H1 (cell line): ENCODE measurements around the gene FLCN. TPM values are rescaled to one million over a fixed set of nuclear protein-coding genes. Genes with fewer than 3 reads are reported as not detected.
"Not testable (repeated sequence)": the region's sequence is repeated elsewhere in the genome, so short reads cannot be mapped to it uniquely, and the experiment has no call there.

ENCODE experiments used
- CTCF ChIA-PET: fragments of 300-600 bp; sonication (Branson Sonifier 250); formaldehyde crosslinking; loops from one replicate; lab custom pipeline; 2021; ENCODE audit not compliant: partially characterized antibody; lab: Charles Lee
- POLR2A ChIA-PET: fragments of 300-600 bp; sonication (Branson Sonifier 250); formaldehyde crosslinking; loops from one replicate; lab custom pipeline; 2021; ENCODE audit warnings: inconsistent platforms; ENCODE audit not compliant: partially characterized antibody; lab: Charles Lee
- DNase-seq, 2 experiments: peaks; one replicate each; pipeline versions ENCODE4 v3.0.0 to v3.0.0-alpha.2; 2010 to 2022; ENCODE audit warnings: low spot score in 2 of 2, low read depth in 1 of 2, mixed read lengths in 1 of 2
- FAIRE-seq: peaks from 2 replicates; lab custom pipeline; 2011; peaks lifted over from hg19 to GRCh38; lab: Jason Lieb, UNC
- H2AFZ ChIP-seq: 2 replicates; pipeline ENCODE4 v1.8.1; 2012; ENCODE audit warnings: low read length, inconsistent platforms
- H2AK5ac ChIP-seq: 2 replicates; pipeline ENCODE4 v1.6.1; 2013; ENCODE audit warnings: low read depth, low read length
- H2BK120ac ChIP-seq: replicated peaks from 2 replicates; pipeline ENCODE3; 2013; ENCODE audit warnings: low read depth, low read length, inconsistent platforms
- H2BK12ac ChIP-seq: 2 replicates; pipeline ENCODE4 v1.6.1; 2013; ENCODE audit warnings: low read depth, low read length
- H2BK15ac ChIP-seq: 2 replicates; pipeline ENCODE4 v1.6.1; 2013; ENCODE audit warnings: low read length
- H2BK20ac ChIP-seq: 2 replicates; pipeline ENCODE4 v1.6.1; 2013; ENCODE audit warnings: low read length
- H2BK5ac ChIP-seq: 2 replicates; pipeline ENCODE4 v1.6.1; 2013; ENCODE audit warnings: low read depth, low read length
- H3K14ac ChIP-seq: 2 replicates; pipeline ENCODE4 v1.6.1; 2013; ENCODE audit warnings: inconsistent platforms; ENCODE audit not compliant: insufficient read length
- H3K18ac ChIP-seq: 2 replicates; pipeline ENCODE4 v1.6.1; 2013; ENCODE audit warnings: low read length; ENCODE audit errors: extremely low read depth
- H3K23ac ChIP-seq: 2 replicates; pipeline ENCODE4 v1.6.1; 2013; ENCODE audit warnings: inconsistent platforms; ENCODE audit not compliant: insufficient read length
- H3K23me2 ChIP-seq: 2 replicates; pipeline ENCODE4 v1.6.1; 2013; ENCODE audit warnings: low read depth, low read length
- H3K27ac ChIP-seq: 2 replicates; pipeline ENCODE4 v1.6.1; 2011; ENCODE audit warnings: low read depth, low read length, inconsistent platforms
- H3K27me3 ChIP-seq, 4 experiments: replicated peaks in 1 of 4; 1 replicate in 1 of 4; 2 replicates in 3 of 4; pipeline versions ENCODE4 v1.6.1 to v1.8.1; 2011 to 2013; ENCODE audit warnings: low read length in 3 of 4, mild to moderate bottlenecking in 3 of 4, inconsistent platforms in 2 of 4, mixed read lengths in 2 of 4, moderate library complexity in 1 of 4; ENCODE audit not compliant: control insufficient read depth in 3 of 4, insufficient read depth in 3 of 4; ENCODE audit errors: extremely low read depth in 1 of 4
- H3K36me3 ChIP-seq, 4 experiments: 2 replicates each; pipeline versions ENCODE4 v1.6.1 to v1.8.1; 2011 to 2013; ENCODE audit warnings: mild to moderate bottlenecking in 4 of 4, low read length in 3 of 4, moderate library complexity in 2 of 4, control low read depth in 1 of 4, inconsistent platforms in 1 of 4; ENCODE audit not compliant: insufficient read depth in 4 of 4, control insufficient read depth in 2 of 4
- H3K4ac ChIP-seq: replicated peaks from 2 replicates; pipeline ENCODE3; 2013; ENCODE audit warnings: low read length, low read depth, mixed read lengths, inconsistent platforms; ENCODE audit not compliant: insufficient read length
- H3K4me1 ChIP-seq, 4 experiments: replicated peaks in 1 of 4; 1 replicate in 1 of 4; 2 replicates in 3 of 4; pipeline versions ENCODE4 v1.6.1 to v1.8.1; 2011 to 2013; ENCODE audit warnings: low read length in 3 of 4, inconsistent platforms in 2 of 4, mixed read lengths in 1 of 4; ENCODE audit not compliant: insufficient read depth in 4 of 4, control insufficient read depth in 3 of 4
- H3K4me2 ChIP-seq, 2 experiments: 2 replicates each; pipeline versions ENCODE4 v1.6.1 to v1.8.1; 2011 to 2013; ENCODE audit warnings: low read depth in 2 of 2, low read length in 2 of 2, control low read depth in 1 of 2, inconsistent platforms in 1 of 2, mild to moderate bottlenecking in 1 of 2; ENCODE audit not compliant: insufficient read depth in 1 of 2
- H3K4me3 ChIP-seq, 4 experiments: fragments of 200-600, 300-600 bp in 1 of 4; sonication (generic), shearing (Covaris generic), sonication (Bioruptor Twin) in 1 of 4; 2 replicates each; pipeline versions ENCODE4 v1.5.1 to v1.8.1; 2011 to 2016; ENCODE audit warnings: low read length in 4 of 4, low read depth in 3 of 4, control low read depth in 2 of 4, inconsistent platforms in 2 of 4, mild to moderate bottlenecking in 2 of 4, mixed read lengths in 1 of 4, moderate library complexity in 1 of 4; ENCODE audit not compliant: insufficient read depth in 2 of 4; ENCODE audit errors: extremely low read depth in 1 of 4
- H3K56ac ChIP-seq: replicated peaks from 2 replicates; pipeline ENCODE3; 2013; ENCODE audit warnings: low read depth, mild to moderate bottlenecking, mixed read lengths, low read length, inconsistent platforms; ENCODE audit not compliant: insufficient read length
- H3K79me1 ChIP-seq: 2 replicates; pipeline ENCODE4 v1.6.1; 2013; ENCODE audit warnings: low read depth, low read length, control low read depth
- H3K79me2 ChIP-seq, 2 experiments: 2 replicates each; pipeline versions ENCODE4 v1.6.1 to v1.8.1; 2012 to 2013; ENCODE audit warnings: low read length in 2 of 2, mild to moderate bottlenecking in 2 of 2, inconsistent platforms in 1 of 2; ENCODE audit not compliant: insufficient read depth in 2 of 2, control insufficient read depth in 1 of 2
- H3K9ac ChIP-seq, 4 experiments: replicated peaks in 1 of 4; 1 replicate in 1 of 4; 2 replicates in 3 of 4; pipeline versions ENCODE4 v1.6.1 to v1.8.1; 2011 to 2013; ENCODE audit warnings: low read depth in 3 of 4, low read length in 3 of 4, control low read depth in 2 of 4, mild to moderate bottlenecking in 2 of 4, moderate library complexity in 2 of 4, inconsistent platforms in 1 of 4; ENCODE audit errors: extremely low read depth in 1 of 4
- H3K9me3 ChIP-seq, 2 experiments: 2 replicates each; pipeline versions ENCODE4 v1.6.1 to v1.8.1; 2012 to 2013; ENCODE audit warnings: mild to moderate bottlenecking in 2 of 2, moderate library complexity in 2 of 2, control low read depth in 1 of 2, inconsistent platforms in 1 of 2, low read depth in 1 of 2, low read length in 1 of 2, mixed read lengths in 1 of 2; ENCODE audit not compliant: insufficient read depth in 2 of 2
- H4K20me1 ChIP-seq, 2 experiments: replicated peaks in 1 of 2; 2 replicates each; pipeline versions ENCODE3 to v1.8.1; 2011 to 2013; ENCODE audit warnings: inconsistent platforms in 2 of 2, low read length in 2 of 2, mild to moderate bottlenecking in 1 of 2; ENCODE audit not compliant: insufficient read depth in 2 of 2, control insufficient read depth in 1 of 2
- H4K5ac ChIP-seq: 2 replicates; pipeline ENCODE4 v1.6.1; 2013; ENCODE audit warnings: low read length, low read depth, mixed read lengths, inconsistent platforms; ENCODE audit not compliant: insufficient read length
- H4K8ac ChIP-seq: 2 replicates; pipeline ENCODE4 v1.8.0; 2013; ENCODE audit warnings: mild to moderate bottlenecking, moderate library complexity, low read length, inconsistent platforms; ENCODE audit not compliant: insufficient read depth; ENCODE audit errors: extremely low read depth
- H4K91ac ChIP-seq: replicated peaks from 2 replicates; pipeline ENCODE3; 2013; ENCODE audit warnings: low read length, mixed read lengths, inconsistent platforms; ENCODE audit not compliant: insufficient read length
- WGBS, 2 experiments: shearing (Covaris generic) in 1 of 2; methylation state at CpG; one replicate each; pipeline versions ENCODE4 v1.1.6 to v1.1.7; 2013 to 2015; ENCODE audit warnings: low lambda C conversion rate in 2 of 2, mixed read lengths in 2 of 2, inconsistent platforms in 1 of 2, low coverage in 1 of 2, missing lambda C conversion rate in 1 of 2; ENCODE audit not compliant: insufficient replicate concordance in 2 of 2, insufficient coverage in 1 of 2, insufficient read length in 1 of 2; ENCODE audit errors: extremely low coverage in 1 of 2, missing lambda C conversion rate in 1 of 2; 5-methylcytosine and 5-hydroxymethylcytosine counted together
- polyA plus RNA-seq, 7 experiments: library from polyadenylated mRNA; depleted of rRNA in 3 of 7; stranded (reverse) in 5 of 7; unstranded in 2 of 7; fragments of >200 nt in 5 of 7; fragments of 200-250 nt in 2 of 7; gene quantifications; 1 replicate in 5 of 7; 2 replicates in 1 of 7; 4 replicates in 1 of 7; pipeline versions ENCODE4 v1.2.1 to v1.2.3, GENCODE V29; 2011 to 2013; ENCODE audit warnings: missing spikeins in 2 of 7, mixed read lengths in 2 of 7
- total RNA-seq: library from RNA; stranded (reverse); fragmentation: NEBNext Ultra II Directional; extraction: Animal tissue kit (Norgen Biotek cat#: 25700); gene quantifications from 2 replicates; pipeline ENCODE4 v1.2.1, GENCODE V29; 2021

Gene FLCN
- total and polyA plus RNA-seq, 2 of the 8 experiments (the other 6 are each of a cell fraction or from before 2014, with no cell fraction given) = 15.6 to 34.6 TPM

DNA sequence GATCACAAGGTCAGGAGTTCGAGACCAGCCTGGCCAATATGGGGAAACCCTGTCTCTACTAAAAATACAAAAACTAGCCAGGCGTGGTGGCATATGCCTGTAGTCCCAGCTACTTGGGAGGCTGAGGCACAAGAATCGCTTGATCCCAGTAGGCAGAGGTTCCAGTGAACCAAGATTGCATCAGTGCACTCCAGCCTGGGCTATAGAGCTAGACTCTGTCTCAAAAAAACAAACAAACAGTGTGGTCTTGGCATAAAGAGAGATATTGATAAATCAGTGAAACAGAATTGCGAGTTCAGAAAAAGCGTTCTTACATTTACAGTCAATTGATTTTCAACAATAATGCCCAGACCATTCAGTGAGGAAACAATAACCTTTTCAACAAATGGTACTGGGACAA is 41.5 kb downstream of the FLCN start:
- H3K23ac ChIP-seq, H3K79me2 ChIP-seq, H4K8ac ChIP-seq, H3K36me3 ChIP-seq, CTCF ChIA-PET, H2BK15ac ChIP-seq, H2AFZ ChIP-seq, H2BK120ac ChIP-seq, POLR2A ChIA-PET, H3K14ac ChIP-seq, H3K4ac ChIP-seq, H2BK5ac ChIP-seq, DNase-seq, H3K79me1 ChIP-seq, H3K9ac ChIP-seq, FAIRE-seq, H3K4me3 ChIP-seq, H2AK5ac ChIP-seq, H2BK12ac ChIP-seq, H3K23me2 ChIP-seq, H3K18ac ChIP-seq, H2BK20ac ChIP-seq, H4K91ac ChIP-seq, H3K27me3 ChIP-seq, H3K4me2 ChIP-seq, H4K5ac ChIP-seq, H4K20me1 ChIP-seq, H3K56ac ChIP-seq, H3K4me1 ChIP-seq, H3K27ac ChIP-seq, H3K9me3 ChIP-seq: not testable (repeated sequence)
- WGBS, 2 experiments = 88% methylated on average over 5 of the region's 5 CpGs; no CpG with 5 or more reads in 1 of the 2 experiments
